K562 (cell line): Measurements from ENCODE around the gene PAIP1. TPM values are rescaled to one million over a fixed set of nuclear protein-coding genes. Genes with fewer than 3 reads are reported as not detected.

Experiments used
- ATAC-seq: fragments of 200-7000 bp; cut with Tn5 transposase; 3 replicates; pipeline ENCODE4 v1.9.1; 2020; ENCODE audit warnings: moderate library complexity
- BruUV-seq: library from RNA; stranded (reverse); fragments of 400-500 nt; replicated peaks from 2 replicates; lab custom pipeline; 2021; lab: Mats Ljungman, UMichigan
- CTCF ChIA-PET: fragments of 300-600 bp; formaldehyde crosslinking; extraction: SDS; loops from one replicate; lab custom pipeline; 2021; ENCODE audit warnings: low intra/inter-chr PET ratio; lab: Yijun Ruan, JAX
- POLR2A ChIA-PET: fragments of 300-600, 350-650 bp; sonication (Branson Sonifier 250); formaldehyde crosslinking; extraction: SDS; loops from one replicate; lab custom pipeline; 2021; ENCODE audit warnings: antibody characterized with exemption, inconsistent platforms; lab: Yijun Ruan, JAX
- DNase-seq, 4 experiments: peaks; one replicate each; pipeline versions ENCODE4 v3.0.0 to v3.0.0-alpha.2; 2011 to 2018; ENCODE audit warnings: low spot score in 3 of 4, mixed read lengths in 3 of 4; ENCODE audit errors: extremely low read depth in 1 of 4
- FAIRE-seq: peaks from 2 replicates; lab custom pipeline; 2011; peaks lifted over from hg19 to GRCh38; lab: Jason Lieb, UNC
- H2AFZ ChIP-seq: 2 replicates; pipeline ENCODE4 v1.6.0; 2011; ENCODE audit warnings: low read depth, low read length, control low read depth, inconsistent platforms
- H3K27ac ChIP-seq: fragments of 200-600 bp; 3 replicates; pipeline ENCODE4 v1.8.0; 2011; ENCODE audit warnings: low read depth, mild to moderate bottlenecking, control low read depth, inconsistent platforms, low read length, moderate library complexity, mixed read lengths; ENCODE audit errors: extremely low read depth
- H3K27me3 ChIP-seq, 2 experiments: fragments of 300-600 bp in 1 of 2; 2 replicates in 1 of 2; 3 replicates in 1 of 2; pipeline versions ENCODE4 v1.6.0 to v1.8.0; 2011; ENCODE audit warnings: inconsistent platforms in 2 of 2, low read length in 2 of 2, mild to moderate bottlenecking in 1 of 2, mixed read lengths in 1 of 2, moderate library complexity in 1 of 2; ENCODE audit not compliant: control insufficient read depth in 2 of 2, insufficient read depth in 2 of 2
- H3K36me3 ChIP-seq: fragments of 300-600 bp; 3 replicates; pipeline ENCODE4 v1.8.0; 2011; ENCODE audit warnings: mild to moderate bottlenecking, low read length, inconsistent platforms; ENCODE audit not compliant: control insufficient read depth, insufficient read depth
- H3K4me1 ChIP-seq, 2 experiments: fragments of 200-600 bp in 1 of 2; replicated peaks in 1 of 2; 2 replicates in 1 of 2; 3 replicates in 1 of 2; pipeline versions ENCODE4 v1.5.1 to v1.8.0; 2011; ENCODE audit warnings: inconsistent platforms in 2 of 2, low read length in 2 of 2, mild to moderate bottlenecking in 1 of 2, mixed read lengths in 1 of 2, moderate library complexity in 1 of 2; ENCODE audit not compliant: control insufficient read depth in 2 of 2, insufficient read depth in 2 of 2
- H3K4me2 ChIP-seq: 2 replicates; pipeline ENCODE4 v1.6.1; 2011; ENCODE audit warnings: low read length, control low read depth, inconsistent platforms, mixed read lengths; ENCODE audit not compliant: insufficient read depth
- H3K4me3 ChIP-seq: fragments of 200-600 bp; sonication (generic), shearing (Covaris generic); 2 replicates; pipeline ENCODE4 v1.5.1; 2016; ENCODE audit warnings: control low read depth, inconsistent platforms
- H3K79me2 ChIP-seq: fragments of 200-600 bp; 3 replicates; pipeline ENCODE4 v1.8.0; 2011; ENCODE audit warnings: low read length, inconsistent platforms; ENCODE audit not compliant: control insufficient read depth, insufficient read depth
- H3K9ac ChIP-seq, 2 experiments: 2 replicates each; pipeline versions ENCODE4 v1.6.0 to v1.6.1; 2011; ENCODE audit warnings: low read depth in 2 of 2, low read length in 2 of 2, control low read depth in 1 of 2, inconsistent platforms in 1 of 2, mild to moderate bottlenecking in 1 of 2, mixed read lengths in 1 of 2; ENCODE audit not compliant: insufficient read depth in 1 of 2
- H3K9me1 ChIP-seq: one replicate; pipeline ENCODE4 v1.6.0; 2011; ENCODE audit warnings: inconsistent platforms, mild to moderate bottlenecking, low read length, moderate library complexity; ENCODE audit not compliant: control insufficient read depth, insufficient read depth
- H3K9me3 ChIP-seq: replicated peaks from 2 replicates; pipeline ENCODE4 v1.5.1; 2011; ENCODE audit warnings: low read depth, low read length, inconsistent platforms; ENCODE audit not compliant: control insufficient read depth, insufficient read depth
- H4K20me1 ChIP-seq: replicated peaks from 2 replicates; pipeline ENCODE4 v1.6.1; 2011; ENCODE audit warnings: low read length, inconsistent platforms, mixed read lengths; ENCODE audit not compliant: control insufficient read depth, insufficient read depth
- ATF7 ChIP-seq: fragments of 450-650 bp; IDR thresholded peaks from 2 replicates; pipeline ENCODE4 v1.7.1; 2014; ENCODE audit warnings: mild to moderate bottlenecking, moderate library complexity
- CEBPG ChIP-seq, 3 experiments: fragments of 200-800 bp in 1 of 3; sonication (Bioruptor generic) in 1 of 3; sonication (generic) in 1 of 3; formaldehyde crosslinking in 1 of 3; IDR thresholded peaks in 2 of 3; conservative IDR thresholded peaks in 1 of 3; 2 replicates each; pipeline versions ENCODE4 v1.6.1 to v1.8.0; 2016 to 2022; ENCODE audit warnings: missing compliant biosample characterization in 2 of 3, missing genetic modification characterization in 2 of 3, mild to moderate bottlenecking in 1 of 3, missing genetic modification reagents in 1 of 3
- POLR2B ChIP-seq: fragments of 450-650 bp; IDR thresholded peaks from 2 replicates; pipeline ENCODE4 v1.6.1; 2018; ENCODE audit warnings: low read depth; ENCODE audit not compliant: partially characterized antibody
- SMAD4 ChIP-seq: fragments of 250-450 bp; sonication (Bioruptor Pico); conservative IDR thresholded peaks from 2 replicates; pipeline ENCODE4 v1.8.0; 2021; ENCODE audit warnings: inconsistent platforms, mild to moderate bottlenecking, moderate library complexity
- ZBTB8A ChIP-seq: fragments of 450-650 bp; IDR thresholded peaks from 2 replicates; pipeline ENCODE4 v1.6.1; 2018; ENCODE audit warnings: mild to moderate bottlenecking, moderate library complexity; ENCODE audit not compliant: partially characterized antibody
- WGBS: fragments of 100-300 bp; shearing (Covaris generic); methylation state at CpG from one replicate; pipeline ENCODE4 v1.1.6; 2016; ENCODE audit warnings: low coverage, mixed read lengths; ENCODE audit not compliant: insufficient coverage; ENCODE audit errors: missing lambda C conversion rate; 5-methylcytosine and 5-hydroxymethylcytosine counted together
- in situ Hi-C: fragments of 300-500 bp; cut with MboI; formaldehyde crosslinking; loops from 4 replicates; pipeline ENCODE4 v1.15.0; 2018; ENCODE audit warnings: inconsistent platforms, mixed read lengths
- intact Hi-C: fragments of 100-400 bp; cut with micrococcal nuclease; formaldehyde crosslinking; loops from 2 replicates; pipeline ENCODE4 v1.14.2; 2022
- polyA plus RNA-seq, 8 experiments: library from polyadenylated mRNA; depleted of rRNA in 4 of 8; stranded (reverse) in 5 of 8; unstranded in 3 of 8; fragments of >200 nt; fragmentation: Nextera tagmentation in 2 of 8; fragmentation: Illumina TruSeq in 1 of 8; extraction: Ambion mirVana in 2 of 8; extraction: Trizol in 1 of 8; gene quantifications; 2 replicates each; pipeline versions ENCODE4 v1.2.1 to v1.2.3, GENCODE V29; 2011 to 2014; ENCODE audit warnings: inconsistent platforms in 1 of 8, missing spikeins in 1 of 8
- total RNA-seq, 7 experiments: library from RNA; depleted of rRNA in 6 of 7; stranded (reverse); fragments of >200 nt in 6 of 7; fragmentation: Illumina TruSeq in 2 of 7; extraction: Trizol in 2 of 7; gene quantifications; 2 replicates each; pipeline versions ENCODE4 v1.2.1 to v1.2.3, GENCODE V29; 2011 to 2021; ENCODE audit warnings: low replicate concordance in 1 of 7
- TF ChIP-seq, protein P1 (sequence below), 2 experiments: fragments of 450-650 bp in 1 of 2; sonication (generic) in 1 of 2; formaldehyde crosslinking in 1 of 2; IDR thresholded peaks in 1 of 2; conservative IDR thresholded peaks in 1 of 2; 2 replicates each; pipeline versions ENCODE4 v1.6.1 to v1.8.1; 2016 to 2023; ENCODE audit warnings: mild to moderate bottlenecking in 2 of 2, moderate library complexity in 2 of 2, inconsistent platforms in 1 of 2, missing genetic modification reagents in 1 of 2

PAIP1 gene
- total and polyA plus RNA-seq, 9 of the 15 experiments (the other 6 are each of a cell fraction or from before 2014, with no cell fraction given) = 51.7 to 181 (median 102) TPM

DNA sequence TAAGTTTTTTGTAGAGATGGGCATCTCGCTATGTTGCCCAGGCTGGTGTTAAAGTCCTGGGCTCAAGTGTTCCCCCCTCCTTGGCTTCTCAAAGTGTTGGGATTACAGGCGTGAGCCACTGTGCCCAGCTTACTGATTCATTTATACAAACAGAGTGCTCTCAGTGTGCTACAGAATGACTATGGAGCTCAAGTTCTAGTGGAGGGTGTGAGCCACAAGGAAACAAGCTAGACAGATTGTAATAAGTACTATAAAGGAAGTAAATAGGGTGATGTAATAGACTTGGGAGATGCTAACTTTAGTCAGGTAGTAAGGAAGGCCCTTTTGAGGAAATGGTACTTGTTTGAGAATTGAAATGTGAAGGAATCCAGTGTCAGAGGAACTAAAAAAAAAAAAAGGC is 71.5 kb downstream of the PAIP1 start:
- Histone ChIP-seq H3K9ac (no peak overlapping the region), H2AFZ (no peak overlapping the region), H3K9me1 (no peaks in the 10 kb centered on the region), H3K4me1 (peaks cover 6 to 8% of the 10 kb centered on the region in 2 experiments; a peak in 2 of 5 replicates), H3K27ac (no peak overlapping the region), H3K4me2 (no peak overlapping the region; the same call in 1 of the 2 replicates), H3K79me2 (peaks cover 31% of the 10 kb centered on the region), H3K4me3 (no peak overlapping the region), H4K20me1 (no peaks in the 10 kb centered on the region), H3K9me3 (0 out of 2 replicates have a peak, but pooled peaks cover 1% of the 10 kb centered on the region), H3K27me3 (no peaks in the 10 kb centered on the region), H3K36me3 (peaks cover 30% of the 10 kb centered on the region; the same call in 2 of the 3 replicates)
- BruUV-seq = no TSS peak
- 75% methylated on average over 2 of the region's 2 CpGs for WGBS
- DNase-seq (no peak), FAIRE-seq (no peak), ATAC-seq (no peak)
- in situ Hi-C loops (no loop called here), intact Hi-C loops (loop anchor here (2.0 to 10.0 kb wide), 2 partner anchors 119 to 259 kb away; partner anchors contain the start of gene NNT)
- no peak for TF ChIP-seq ZBTB8A
- no peak for TF ChIP-seq CEBPG (CRISPR knock-in tag; IDR thresholded peaks at IDR 0.05)
- TF ChIP-seq CEBPG (tag; conservative IDR thresholded peaks at IDR 0.05 in 1 of 2, IDR thresholded peaks at IDR 0.05 in 1 of 2) = peak; percentile 26 to 80; a peak in 3 of 4 replicates
- no peak for TF ChIP-seq POLR2B
- 0 out of 2 replicates have a peak, but pooled peaks have one; percentile 26 for TF ChIP-seq SMAD4 (CRISPR knock-in tag)
- 0 out of 2 replicates have a peak, but pooled peaks have one; percentile 11 for TF ChIP-seq ATF7
- TF ChIP-seq, protein P1, sequence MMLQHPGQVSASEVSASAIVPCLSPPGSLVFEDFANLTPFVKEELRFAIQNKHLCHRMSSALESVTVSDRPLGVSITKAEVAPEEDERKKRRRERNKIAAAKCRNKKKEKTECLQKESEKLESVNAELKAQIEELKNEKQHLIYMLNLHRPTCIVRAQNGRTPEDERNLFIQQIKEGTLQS (IDR thresholded peaks at IDR 0.05) = peak; percentile 73
- TF ChIP-seq, protein P1 (CRISPR knock-in tag; conservative IDR thresholded peaks at IDR 0.05) = no peak
- CTCF ChIA-PET = interaction anchor here (0.6 kb wide), 2 partner anchors 28 to 493 kb away, joined by 3 to 6 read pairs; no protein-coding TSS in a partner anchor
- POLR2A ChIA-PET = interaction anchor here (1.0 to 4.2 kb wide), 10 partner anchors 12 to 417 kb away, joined by 3 to 43 read pairs (median 6); partner anchors contain the start of genes C5orf34, NNT and ZNF131
